ENCODE results near the gene PTPRG.
"Not testable (repeated sequence)": the region's sequence is repeated elsewhere in the genome, so short reads cannot be mapped to it uniquely, and the experiment has no call there.

The PTPRG gene

DNA sequence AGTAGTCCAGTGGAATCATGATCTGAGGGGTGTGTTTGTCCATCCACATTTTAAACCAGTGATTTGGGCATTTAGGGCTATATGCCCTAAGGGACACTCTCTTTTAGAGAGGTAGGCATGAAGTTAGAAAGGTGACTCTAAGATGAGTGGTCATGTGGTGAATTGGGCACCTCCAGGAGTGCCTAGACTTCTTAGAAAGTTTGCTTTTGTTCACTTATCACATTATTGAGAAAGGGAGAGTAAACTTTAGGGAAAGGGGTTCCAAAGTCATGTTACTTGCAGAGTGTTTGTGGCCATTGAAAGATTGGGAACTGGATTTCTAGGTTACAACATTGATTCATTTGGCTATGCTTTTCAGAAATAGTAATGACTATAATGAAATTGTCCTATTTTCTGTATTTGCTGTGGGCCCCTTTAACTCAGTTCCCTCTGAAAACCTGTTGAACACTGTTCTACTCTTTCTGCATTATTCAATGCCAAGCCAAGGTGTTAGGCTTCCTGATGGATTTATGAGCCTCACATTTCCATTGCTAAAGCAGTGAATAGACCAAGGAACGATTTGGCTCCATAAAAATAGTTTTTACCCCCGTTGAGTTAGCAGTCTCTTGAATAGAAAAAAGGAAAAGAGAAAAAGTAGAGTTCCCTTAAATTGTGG, 169.3 kb downstream of the PTPRG start:
- no peak for DNase-seq

DNA sequence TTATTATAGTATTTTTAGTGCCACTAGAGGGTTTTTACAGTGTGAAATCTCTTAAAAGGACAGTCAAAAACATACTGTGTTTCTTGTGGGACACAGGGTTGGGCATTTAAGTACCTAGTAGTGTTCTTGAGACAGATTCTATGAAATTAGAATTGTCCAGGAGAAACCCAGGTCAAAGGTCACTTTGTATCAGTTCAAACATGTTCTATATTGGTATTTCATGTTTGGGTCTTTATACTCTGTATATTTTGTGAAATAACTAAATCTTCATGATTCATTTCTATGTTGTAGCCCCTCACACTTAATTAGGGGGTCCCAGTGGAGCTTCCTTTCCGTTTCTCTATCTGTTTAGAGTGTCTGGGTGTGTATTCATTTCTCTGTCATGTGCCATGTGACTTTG, 171.6 kb downstream of the PTPRG start:
- DNase-seq = no peak

GRCh38 chr3:61733876-61734275, 172.5 kb downstream of the PTPRG start:
- DNase-seq = no peak

DNA sequence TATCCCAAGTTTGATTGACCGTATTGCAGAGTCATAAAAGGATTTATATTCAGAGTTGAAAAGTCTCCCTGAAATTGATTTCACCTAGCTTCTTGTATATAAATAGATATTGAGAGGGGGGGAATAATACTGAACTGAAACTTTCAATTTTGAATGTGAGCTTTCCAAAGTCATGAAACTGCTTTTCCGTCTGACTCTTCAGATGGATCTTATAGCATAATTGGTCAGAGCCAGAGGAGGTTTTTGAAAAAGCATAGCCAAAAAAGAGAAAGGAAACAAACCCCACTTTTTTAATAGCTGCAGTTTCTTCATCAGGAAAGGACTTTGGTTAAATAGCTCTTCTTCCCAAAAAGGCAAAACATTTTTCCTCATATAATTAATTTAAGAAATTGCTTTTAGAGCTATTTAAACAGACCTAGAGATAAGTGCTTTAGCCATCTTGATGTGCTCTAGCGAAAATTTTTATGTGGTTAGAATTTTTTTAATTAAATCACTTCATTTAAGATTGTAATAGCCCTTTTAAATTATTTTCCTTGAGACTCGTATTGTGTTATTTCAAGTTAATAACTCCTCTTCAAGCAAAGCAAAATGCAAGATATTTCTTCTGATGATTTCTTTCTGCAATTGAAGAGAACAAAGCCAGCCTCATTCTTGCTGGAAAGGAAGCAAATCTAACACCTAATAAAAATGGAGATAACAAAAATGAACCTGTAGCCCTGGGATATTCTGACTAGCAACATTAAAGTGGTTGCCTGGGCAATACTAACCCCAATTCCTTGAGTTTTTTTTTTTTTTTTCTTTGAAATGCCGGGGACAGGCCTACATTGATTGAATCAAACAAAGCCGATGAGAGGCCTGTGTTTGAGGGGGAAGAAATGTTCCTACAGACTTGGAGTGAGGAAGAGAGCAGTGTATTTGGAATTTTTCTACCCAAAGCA, 173.6 kb downstream of the PTPRG start:
- no peak for DNase-seq

GRCh38 chr3:61736506-61736905, 175.1 kb downstream of the PTPRG start:
- no peak for DNase-seq

DNA sequence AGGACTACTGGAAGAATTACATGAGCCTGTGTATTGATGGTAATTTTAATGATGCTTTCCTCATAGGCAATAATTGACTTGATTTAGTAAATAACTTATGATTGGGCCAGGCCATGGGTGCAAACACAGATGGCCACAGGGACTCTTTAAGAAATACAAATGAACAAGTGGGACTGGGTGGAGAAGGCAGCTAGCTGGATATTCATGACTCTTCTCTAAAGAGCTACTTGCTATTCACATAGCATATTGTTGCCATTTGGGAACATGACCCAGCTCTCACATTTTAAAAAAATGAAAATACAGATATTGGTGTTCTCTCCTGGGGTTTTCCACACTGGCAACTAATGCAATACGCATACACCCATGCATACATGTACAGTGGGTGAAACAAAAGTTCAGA, 178.3 kb downstream of the PTPRG start:
- DNase-seq = no peak

DNA sequence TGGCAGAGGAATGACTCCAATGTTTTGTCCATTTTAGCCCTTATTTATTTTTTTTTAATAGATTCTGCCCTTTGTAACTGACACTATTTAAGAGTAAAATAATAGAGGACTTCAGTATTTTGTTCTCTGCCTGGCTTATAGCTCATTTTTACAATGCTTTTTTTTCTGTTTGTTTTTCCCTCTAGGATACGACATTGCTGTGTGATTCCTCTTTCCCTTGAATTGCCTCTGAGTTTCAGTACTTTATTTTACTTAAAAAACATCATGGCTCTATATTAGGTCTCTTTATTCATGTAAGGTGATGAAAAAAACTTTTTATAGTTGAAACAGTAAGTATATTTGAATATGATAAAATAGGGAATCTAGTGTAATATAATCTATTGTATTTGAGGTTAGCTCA, 179.1 kb downstream of the PTPRG start:
- no peak for DNase-seq

DNA sequence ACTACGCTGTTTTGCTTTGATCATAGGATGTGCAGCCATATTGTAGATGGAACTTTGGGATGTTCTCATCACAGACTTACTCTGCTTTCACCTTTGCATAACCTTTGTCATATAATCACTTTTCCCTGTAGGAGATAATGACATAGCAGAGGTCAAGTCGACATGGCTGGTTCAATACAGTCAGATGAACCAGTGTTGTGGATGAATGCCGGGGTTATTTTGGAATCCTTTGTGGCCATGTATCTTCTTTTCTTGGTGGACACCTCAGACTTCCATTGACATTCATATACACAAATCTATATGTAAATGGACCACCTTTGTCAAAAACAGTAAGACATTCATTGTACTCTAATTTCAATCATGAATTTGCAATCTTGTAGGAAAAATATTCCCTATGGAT, 180.2 kb downstream of the PTPRG start:
- no peak for DNase-seq

GRCh38 chr3:61742006-61742405, 180.6 kb downstream of the PTPRG start:
- DNase-seq = no peak

- no peak for DNase-seq
These were observed 181.7 kb downstream of the PTPRG start for GRCh38 chr3:61743067-61743466.

DNA sequence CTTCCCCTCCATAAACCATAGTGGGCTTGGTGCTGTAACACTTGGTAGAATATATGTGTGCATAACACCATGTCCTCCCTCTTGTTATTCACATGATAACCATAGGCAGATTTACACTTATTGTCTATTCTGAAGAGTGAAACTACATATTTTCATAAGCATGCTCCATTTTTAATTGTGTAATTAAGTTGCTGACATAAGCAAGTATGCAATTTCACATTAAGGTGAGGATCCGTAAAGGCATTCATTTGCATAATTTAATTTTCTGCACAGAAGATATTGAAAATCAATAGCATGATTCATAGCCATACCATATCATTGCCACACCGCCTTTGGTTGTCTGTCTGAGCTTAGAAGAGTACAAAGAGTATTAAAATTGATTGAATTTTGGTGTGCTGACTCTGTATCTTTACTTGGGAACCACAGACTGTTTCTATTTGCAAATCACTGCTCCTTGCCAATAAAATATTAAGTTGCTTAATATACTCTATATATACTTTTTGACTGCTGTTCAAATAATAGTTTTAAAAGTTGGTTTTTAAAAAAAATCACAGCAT, 182.4 kb downstream of the PTPRG start:
- DNase-seq = no peak

- DNase-seq = no peak
These were observed 186.9 kb downstream of the PTPRG start for GRCh38 chr3:61748288-61748687.

DNA sequence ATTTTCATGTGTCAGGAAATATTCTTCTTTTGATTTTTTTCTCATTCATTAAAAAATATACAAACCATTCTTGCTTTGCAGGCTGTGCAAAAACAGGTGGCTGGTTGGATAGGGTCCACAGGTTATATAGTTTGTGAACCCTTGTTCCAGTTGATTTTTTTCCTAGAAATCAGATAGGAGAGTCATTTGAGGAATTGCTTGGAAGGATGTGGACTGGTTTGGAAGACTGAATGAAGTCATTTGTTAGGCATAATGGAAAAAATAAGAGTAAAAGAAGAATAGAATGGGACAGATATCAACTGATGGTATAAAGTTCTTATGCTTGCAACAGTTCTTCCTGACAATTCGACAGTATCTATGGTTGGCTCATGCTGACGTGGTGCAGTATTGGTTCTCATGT, 189.4 kb downstream of the PTPRG start:
- no peak for DNase-seq

- DNase-seq = no peak
These were observed 197.5 kb downstream of the PTPRG start for GRCh38 chr3:61758839-61759238.

- not testable (repeated sequence) for DNase-seq
These were observed 199.4 kb downstream of the PTPRG start for GRCh38 chr3:61760783-61761182.

DNA sequence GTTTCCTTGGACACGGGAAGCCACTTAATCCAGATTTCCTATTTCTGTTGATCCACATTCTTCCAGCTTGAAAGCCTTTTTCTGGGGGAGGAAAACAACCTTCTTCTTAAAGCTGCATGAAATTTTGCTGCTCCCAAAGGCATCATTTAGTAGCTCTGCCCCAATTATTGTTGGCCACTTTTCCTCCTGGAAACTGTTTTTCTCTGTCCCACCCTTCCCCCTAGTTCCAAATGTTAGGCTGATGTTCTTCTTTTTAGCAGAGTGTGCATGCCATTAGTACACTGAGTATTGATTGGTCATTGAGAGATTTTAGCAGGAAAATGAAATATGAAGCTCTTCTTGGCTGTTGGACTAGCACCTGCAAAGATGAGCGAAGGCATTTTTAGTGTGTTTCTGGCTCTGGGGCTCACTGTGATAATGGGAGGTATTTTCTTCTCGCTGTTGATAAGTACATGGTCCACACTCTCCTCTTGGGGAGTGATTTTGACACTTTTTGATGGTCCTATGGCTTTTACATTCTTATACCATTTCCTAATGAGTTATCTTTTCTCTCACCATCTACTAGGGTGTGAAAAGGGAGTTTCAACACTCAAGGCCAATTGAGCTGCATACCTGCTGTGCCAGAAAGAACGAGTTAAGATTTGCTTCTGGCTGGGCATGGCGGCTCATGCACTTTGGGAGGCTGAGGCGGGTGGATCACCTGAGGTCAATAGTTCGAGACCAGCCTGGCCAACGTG, 200.5 kb downstream of the PTPRG start:
- DNase-seq = no peak

- DNase-seq = no peak
These were observed 203.9 kb downstream of the PTPRG start for GRCh38 chr3:61765157-61765876.

- DNase-seq = no peak
These were observed 207.1 kb downstream of the PTPRG start for GRCh38 chr3:61768284-61769037.

- no peak for DNase-seq
These were observed 208.1 kb downstream of the PTPRG start for GRCh38 chr3:61769266-61769990.

- DNase-seq = no peak
These were observed 210.6 kb downstream of the PTPRG start for GRCh38 chr3:61771976-61772375.

- DNase-seq = no peak
These were observed 211.1 kb downstream of the PTPRG start for GRCh38 chr3:61772456-61772855.

Measured in hematopoietic multipotent progenitor cell treated with erythropoietin and hydrocortisone succinate and interleukin-3 and kit ligand, for 6 days (in vitro differentiated cells).